K562 (cell line): ENCODE measurements around the gene SH3BP5L. TPM values are rescaled to one million over a fixed set of nuclear protein-coding genes. Genes with fewer than 3 reads are reported as not detected.

Experiments used
- ATF6 ChIP-seq: sonication (generic); formaldehyde crosslinking; IDR thresholded peaks from 2 replicates; pipeline ENCODE4 v1.4.0; 2020; ENCODE audit warnings: mild to moderate bottlenecking, missing genetic modification reagents
- CTCFL ChIP-seq: IDR thresholded peaks from 2 replicates; pipeline ENCODE4 v1.6.1; 2011; ENCODE audit warnings: borderline replicate concordance, low read depth, mild to moderate bottlenecking, moderate library complexity, low read length; ENCODE audit not compliant: insufficient read depth, poor library complexity, severe bottlenecking
- FOXK2 ChIP-seq, 2 experiments: fragments of 450-650 bp; IDR thresholded peaks in 1 of 2; conservative IDR thresholded peaks in 1 of 2; 2 replicates each; pipeline ENCODE4 v1.6.1; 2016; ENCODE audit warnings: low read depth in 2 of 2, mild to moderate bottlenecking in 1 of 2
- IRF9 ChIP-seq: fragments of 450-650 bp; IDR thresholded peaks from 2 replicates; pipeline ENCODE4 v1.6.1; 2016; ENCODE audit warnings: missing biosample characterization, missing genetic modification characterization
- TBL1XR1 ChIP-seq, 2 experiments: IDR thresholded peaks; 2 replicates each; pipeline ENCODE4 v1.6.1; 2012; ENCODE audit warnings: improper control_type of control experiment in 2 of 2, low read length in 2 of 2, mild to moderate bottlenecking in 1 of 2
- TEAD4 ChIP-seq, 2 experiments: sonication (generic) in 1 of 2; formaldehyde crosslinking in 1 of 2; IDR thresholded peaks; 2 replicates each; pipeline versions ENCODE4 v1.6.1 to v1.8.0; 2012 to 2022; ENCODE audit warnings: borderline replicate concordance in 1 of 2, inconsistent platforms in 1 of 2, low read length in 1 of 2, mild to moderate bottlenecking in 1 of 2, missing genetic modification reagents in 1 of 2
- ZBTB43 ChIP-seq: sonication (generic); formaldehyde crosslinking; IDR thresholded peaks from 2 replicates; pipeline ENCODE4 v1.8.0; 2023; ENCODE audit warnings: mild to moderate bottlenecking, missing genetic modification reagents
- ZNF133 ChIP-seq: fragments of 250-450 bp; sonication (Bioruptor Pico); IDR thresholded peaks from 2 replicates; pipeline ENCODE4 v1.4.0; 2020; ENCODE audit warnings: mild to moderate bottlenecking
- ZNF280B ChIP-seq: fragments of 250-450 bp; sonication (Bioruptor Pico); IDR thresholded peaks from 2 replicates; pipeline ENCODE4 v1.5.1; 2021; ENCODE audit warnings: mild to moderate bottlenecking
- polyA plus RNA-seq, 8 experiments: library from polyadenylated mRNA; depleted of rRNA in 4 of 8; stranded (reverse) in 5 of 8; unstranded in 3 of 8; fragments of >200 nt; fragmentation: Nextera tagmentation in 2 of 8; fragmentation: Illumina TruSeq in 1 of 8; extraction: Ambion mirVana in 2 of 8; extraction: Trizol in 1 of 8; gene quantifications; 2 replicates each; pipeline versions ENCODE4 v1.2.1 to v1.2.3, GENCODE V29; 2011 to 2014; ENCODE audit warnings: inconsistent platforms in 1 of 8, missing spikeins in 1 of 8
- total RNA-seq, 7 experiments: library from RNA; depleted of rRNA in 6 of 7; stranded (reverse); fragments of >200 nt in 6 of 7; fragmentation: Illumina TruSeq in 2 of 7; extraction: Trizol in 2 of 7; gene quantifications; 2 replicates each; pipeline versions ENCODE4 v1.2.1 to v1.2.3, GENCODE V29; 2011 to 2021; ENCODE audit warnings: low replicate concordance in 1 of 7

SH3BP5L gene
- total and polyA plus RNA-seq, 9 of the 15 experiments (the other 6 are each of a cell fraction or from before 2014, with no cell fraction given) = 1.9 to 26.5 (median 15.8) TPM

GRCh38 chr1:248873993-248874533 lies 48.3 kb upstream of the SH3BP5L start (continued):
- no peak for TF ChIP-seq ZNF280B (CRISPR knock-in tag)
- TF ChIP-seq IRF9 (tag) = peak; percentile 51; the same call in 1 of the 2 replicates
- TF ChIP-seq ATF6 (CRISPR knock-in tag) = 0 out of 2 replicates have a peak, but pooled peaks have one; percentile 21
- TF ChIP-seq CTCFL = no peak
- no peak for TF ChIP-seq ZBTB43 (CRISPR knock-in tag)
- TF ChIP-seq TBL1XR1 (IDR thresholded peaks at IDR 0.05; ENCODE audit: low read length in 2 of 2) = peak; percentile 51 to 95; a peak in 3 of 4 replicates
- peak; percentile 47 to 86 for TF ChIP-seq FOXK2 (conservative IDR thresholded peaks at IDR 0.05 in 1 of 2, IDR thresholded peaks at IDR 0.05 in 1 of 2; ENCODE audit: low read depth in 2 of 2)
- TF ChIP-seq TEAD4 (IDR thresholded peaks at IDR 0.05; ENCODE audit: low read length) = peak; percentile 72
- TF ChIP-seq TEAD4 (CRISPR knock-in tag; IDR thresholded peaks at IDR 0.05; ENCODE audit: borderline replicate concordance) = no peak
- no peak for TF ChIP-seq ZNF133 (CRISPR knock-in tag)
